ENCODE data around the gene SH3D19.

SH3D19 gene

DNA sequence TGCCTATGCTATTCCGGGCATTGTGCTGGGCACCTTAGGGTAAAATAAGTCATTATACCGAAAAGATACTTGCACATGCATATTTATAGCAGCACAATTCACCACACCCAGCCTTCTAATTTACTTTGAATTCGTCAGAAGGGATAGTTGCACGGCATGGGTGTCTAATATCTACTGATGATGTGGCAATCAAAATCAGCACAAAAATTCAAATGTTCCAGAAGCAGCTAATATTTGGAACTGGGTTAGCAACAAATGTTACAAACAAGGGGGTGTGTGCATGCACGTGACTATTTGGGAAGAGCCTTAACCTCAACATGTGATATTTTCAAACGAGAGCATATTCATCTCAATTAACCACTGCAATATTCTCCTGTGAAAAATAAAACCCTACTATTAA, 128.2 kb downstream of the SH3D19 start:
- DNase-seq (ENCODE audit: low read depth), result no peak

DNA sequence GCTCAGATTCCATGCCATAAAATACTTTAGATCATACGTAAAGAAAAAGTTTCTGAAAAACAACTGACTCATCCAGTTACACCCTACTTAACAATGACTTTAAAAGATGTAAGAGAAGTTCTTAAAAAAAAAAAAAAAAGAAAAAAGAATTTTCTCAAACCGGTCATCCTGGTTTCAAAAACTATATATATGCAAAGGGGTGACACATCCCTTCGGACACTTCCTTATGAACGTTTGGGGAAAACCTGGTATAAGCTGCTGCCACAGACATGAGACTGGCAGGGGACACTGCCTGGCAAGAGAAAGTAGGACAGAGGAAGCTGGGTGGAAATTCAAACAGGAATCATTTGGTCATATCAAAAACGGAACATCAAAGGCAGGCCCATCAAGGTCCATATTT, 129.6 kb downstream of the SH3D19 start:
- no peak for DNase-seq (ENCODE audit: low read depth)

DNA sequence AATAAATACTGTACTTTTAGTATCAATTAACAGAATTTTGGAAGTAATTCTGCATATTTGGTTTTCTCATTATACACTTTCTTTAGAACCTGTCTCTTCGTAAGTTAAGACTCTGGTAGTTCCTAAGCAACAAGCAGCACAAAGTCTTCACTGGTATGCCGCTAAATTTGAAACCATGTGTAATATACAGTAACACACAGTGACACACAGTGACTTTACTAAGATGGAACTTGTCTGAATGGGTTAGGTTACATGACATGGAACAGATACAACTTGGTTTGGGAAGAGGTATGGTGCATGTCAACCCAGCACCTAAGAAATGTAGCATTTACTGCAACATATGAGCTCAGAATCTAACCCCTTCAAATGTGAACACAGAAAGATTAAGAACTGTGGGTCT, 132.0 kb downstream of the SH3D19 start:
- DNase-seq (ENCODE audit: low read depth), result no peak

DNA sequence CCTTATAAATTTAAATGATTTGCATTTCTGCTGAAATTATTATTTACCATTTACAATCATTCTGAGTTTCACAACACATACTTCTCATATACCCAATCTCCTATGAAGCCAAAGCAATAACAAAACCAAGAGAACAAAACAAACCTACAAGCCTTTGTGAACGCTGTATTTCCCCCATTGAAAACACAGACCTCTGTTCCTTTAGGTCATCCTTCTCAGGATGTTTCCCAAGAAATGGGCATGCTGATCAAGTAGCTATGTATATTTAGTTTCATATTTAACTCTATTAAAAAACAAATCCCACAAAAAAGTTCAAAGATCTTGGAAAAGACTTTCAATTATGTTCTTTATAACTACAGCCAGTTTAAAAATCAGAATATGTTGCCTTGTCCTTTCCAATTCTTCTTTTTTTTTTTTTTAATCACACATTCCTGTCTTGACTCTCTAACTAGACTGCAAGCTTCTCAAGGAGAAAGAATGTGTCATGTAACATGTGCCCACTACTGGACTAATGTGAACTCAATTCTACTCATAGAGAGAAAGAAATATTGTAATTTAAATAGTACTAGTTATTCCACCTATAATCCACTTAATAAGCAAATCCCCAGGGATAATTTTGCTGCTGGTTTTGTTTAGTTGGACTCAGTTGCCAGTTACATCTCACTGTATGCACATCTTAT, 132.7 kb downstream of the SH3D19 start:
- DNase-seq (ENCODE audit: low read depth), result no peak

DNA sequence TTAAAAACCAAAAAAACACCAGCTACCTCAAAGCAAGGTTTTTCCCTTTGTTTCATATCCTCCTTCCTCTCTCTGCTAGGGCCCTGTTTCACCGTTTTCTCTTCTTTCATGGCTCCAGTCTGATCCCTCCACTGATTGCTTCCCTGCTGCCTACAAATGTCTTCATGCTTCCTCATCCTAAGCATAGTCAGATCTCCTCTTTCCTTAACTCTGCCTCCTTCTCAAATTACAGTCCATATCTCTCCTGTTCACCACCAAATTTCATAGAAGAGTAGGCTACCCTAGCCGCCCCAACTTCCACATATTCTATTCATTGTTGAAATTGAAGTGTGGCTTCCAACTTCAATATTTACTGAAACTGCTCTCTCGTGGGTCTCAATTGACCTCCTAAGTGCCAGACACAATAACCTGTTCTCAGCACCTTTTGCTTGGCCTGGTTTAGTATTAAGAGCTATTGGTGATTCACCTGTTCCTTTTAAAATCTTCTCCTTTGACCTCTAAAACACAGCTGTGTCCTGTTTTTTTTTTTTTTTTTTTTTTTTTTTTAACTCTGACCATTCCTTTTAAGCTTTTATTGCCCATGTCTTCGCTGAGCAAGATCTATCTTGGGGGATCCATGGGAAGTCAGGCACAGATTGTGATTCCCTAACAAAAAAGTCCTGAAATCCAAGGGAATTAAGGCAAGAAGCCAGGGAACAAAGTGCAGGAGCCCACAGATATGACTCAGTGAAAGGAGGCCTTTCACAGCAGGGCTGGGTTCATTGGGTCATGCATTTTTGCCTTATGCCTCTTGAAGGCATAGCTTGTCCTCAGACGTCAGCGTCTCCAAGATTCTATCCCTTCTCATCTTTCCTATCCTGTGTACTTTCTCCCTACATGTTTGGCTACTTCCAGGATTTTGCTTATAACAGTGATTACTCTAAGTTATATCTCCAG, 140.6 kb downstream of the SH3D19 start:
- DNase-seq (ENCODE audit: low read depth), result no peak

DNA sequence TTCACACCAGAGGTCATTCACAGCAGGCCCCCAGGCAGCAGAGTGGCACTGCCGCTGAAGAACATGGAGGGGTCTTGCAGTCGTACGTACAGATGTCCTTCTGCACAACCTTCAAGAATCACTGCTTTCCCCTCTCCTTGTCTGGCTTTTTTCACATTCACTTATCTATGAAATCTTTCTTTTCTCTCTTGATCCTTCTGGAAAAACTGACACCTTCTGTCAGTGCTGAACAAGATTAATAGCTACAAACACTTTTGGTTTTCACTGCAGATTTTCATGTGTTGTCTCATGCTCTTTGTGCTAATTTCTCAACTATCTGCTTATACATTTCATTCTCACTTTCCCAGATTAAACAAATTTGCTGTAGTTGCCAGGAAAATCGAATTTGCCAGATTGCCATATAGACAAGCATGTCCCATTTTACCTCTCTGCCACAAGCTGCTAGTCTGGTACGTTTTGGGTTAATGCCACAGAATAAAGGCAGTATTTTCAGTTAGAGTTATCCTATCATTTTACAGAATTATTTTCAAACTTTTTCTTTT, 142.9 kb downstream of the SH3D19 start:
- DNase-seq (ENCODE audit: low read depth), result no peak

DNA sequence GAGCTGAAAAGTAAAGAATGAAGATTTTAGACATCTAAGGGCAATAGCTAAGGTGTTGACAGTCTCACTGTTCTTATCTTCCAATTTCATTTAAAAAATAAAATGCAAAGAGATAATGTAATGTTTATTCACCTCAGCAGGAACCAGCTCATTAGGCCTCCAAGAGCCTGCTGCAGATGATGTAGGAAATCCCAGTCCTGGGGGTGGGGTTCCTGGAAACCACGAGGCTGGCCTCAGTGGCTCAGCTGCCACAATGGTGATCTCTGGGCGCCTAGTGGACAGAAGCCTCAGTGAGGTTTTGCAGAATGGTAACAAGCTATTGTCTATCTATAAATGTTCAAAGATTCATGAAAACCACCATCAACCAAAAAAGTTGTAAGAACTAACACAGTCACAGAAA, 148.7 kb downstream of the SH3D19 start:
- DNase-seq (ENCODE audit: low read depth), result no peak

DNA sequence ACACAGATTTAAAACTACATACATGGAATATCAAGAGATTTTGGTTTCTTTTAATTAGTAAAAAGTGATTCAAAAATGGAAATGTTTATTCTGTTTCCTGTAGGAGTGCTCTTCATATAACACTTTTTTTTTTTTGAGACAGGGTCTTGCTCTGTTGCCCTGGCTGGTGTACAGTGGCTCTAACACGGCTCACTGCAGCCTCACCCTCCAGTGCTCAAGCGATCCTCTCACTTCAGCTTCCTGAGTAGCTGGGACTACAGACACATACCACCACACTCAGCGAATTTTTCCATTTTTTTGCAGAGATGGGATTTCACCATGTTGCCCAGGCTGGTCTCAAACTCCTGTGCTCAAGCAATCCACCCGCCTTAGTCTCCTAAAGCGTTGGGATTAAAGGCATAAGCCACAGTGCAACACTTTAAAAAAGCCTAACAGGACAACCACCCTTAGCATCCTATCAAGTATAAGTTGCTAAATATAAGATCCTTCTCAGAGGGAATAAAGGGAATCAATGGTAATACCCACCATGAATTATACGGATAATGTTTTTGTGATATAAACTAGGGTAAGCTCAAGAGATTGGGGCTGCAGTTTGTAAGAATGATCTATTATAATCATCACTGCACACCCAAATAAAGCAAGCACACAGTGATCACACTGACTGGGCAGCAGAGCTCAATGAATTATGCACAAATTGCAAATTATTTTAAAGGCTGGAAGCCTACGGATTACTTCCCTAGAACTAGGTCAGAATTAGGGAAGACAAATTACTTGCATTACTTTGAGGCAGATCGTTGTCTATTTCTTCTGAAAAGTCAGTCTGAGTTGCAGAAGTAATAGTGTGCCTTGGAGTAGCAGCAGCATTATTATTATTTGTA, 149.4 kb downstream of the SH3D19 start:
- DNase-seq (ENCODE audit: low read depth), result no peak

DNA sequence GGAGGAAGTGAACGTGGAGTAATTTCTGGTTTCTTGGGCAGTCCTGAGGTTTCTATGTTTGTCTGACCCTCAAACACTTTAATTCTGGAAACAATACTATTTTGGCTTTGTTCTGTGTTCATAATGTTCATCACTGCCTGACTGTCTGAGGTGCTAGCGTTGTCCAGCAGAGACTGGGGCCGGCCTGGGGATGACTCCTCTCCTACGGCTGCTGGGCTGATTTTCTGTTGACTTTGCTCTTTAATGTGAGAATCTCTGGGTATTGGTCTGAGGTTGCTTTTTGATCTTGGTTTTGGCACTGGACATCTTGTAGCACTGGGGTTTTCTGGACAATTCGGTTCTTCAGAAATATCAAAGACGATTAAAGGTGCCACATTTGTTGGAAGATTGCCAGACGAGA, 150.2 kb downstream of the SH3D19 start:
- no peak for DNase-seq (ENCODE audit: low read depth)

DNA sequence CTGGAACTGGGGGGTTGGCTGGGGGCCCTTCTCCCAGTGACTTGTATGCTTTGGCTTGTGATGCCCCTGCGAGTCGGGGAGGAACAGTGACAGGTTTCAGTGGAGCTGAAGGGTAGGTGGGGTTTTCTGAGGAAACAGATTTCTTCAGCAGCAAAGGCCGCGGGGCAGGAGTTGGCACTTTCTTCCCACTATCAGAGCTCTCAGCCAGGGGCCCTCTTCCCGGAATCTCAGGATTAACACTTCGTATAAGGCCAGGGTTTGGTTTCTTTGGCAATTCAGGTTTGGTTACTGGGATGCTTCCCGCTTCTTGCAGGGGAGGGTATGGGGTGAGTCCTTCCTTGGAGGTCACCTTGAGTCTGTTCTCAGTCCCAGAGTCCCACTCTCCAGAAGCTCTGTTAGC, 150.6 kb downstream of the SH3D19 start:
- no peak for DNase-seq (ENCODE audit: low read depth)

DNA sequence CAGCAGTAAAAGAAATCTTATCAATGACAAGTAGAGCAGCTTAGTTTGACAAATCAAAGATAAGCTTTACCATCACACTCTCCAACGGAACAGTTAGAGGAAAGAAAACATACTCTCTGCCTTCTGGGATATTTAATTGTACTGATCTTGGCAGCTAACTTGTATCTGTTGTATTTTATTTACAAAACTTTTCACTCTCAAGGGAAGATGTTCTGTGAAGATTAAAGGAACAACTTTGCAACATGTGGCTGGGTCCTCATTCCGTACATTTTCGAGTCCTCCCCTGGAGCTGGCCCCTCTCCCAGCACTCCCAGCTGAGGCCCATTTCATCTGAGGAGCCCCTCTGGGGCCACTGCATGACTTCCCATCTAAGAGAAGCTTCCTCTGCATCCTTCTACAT, 151.5 kb downstream of the SH3D19 start:
- DNase-seq (ENCODE audit: low read depth), result no peak

DNA sequence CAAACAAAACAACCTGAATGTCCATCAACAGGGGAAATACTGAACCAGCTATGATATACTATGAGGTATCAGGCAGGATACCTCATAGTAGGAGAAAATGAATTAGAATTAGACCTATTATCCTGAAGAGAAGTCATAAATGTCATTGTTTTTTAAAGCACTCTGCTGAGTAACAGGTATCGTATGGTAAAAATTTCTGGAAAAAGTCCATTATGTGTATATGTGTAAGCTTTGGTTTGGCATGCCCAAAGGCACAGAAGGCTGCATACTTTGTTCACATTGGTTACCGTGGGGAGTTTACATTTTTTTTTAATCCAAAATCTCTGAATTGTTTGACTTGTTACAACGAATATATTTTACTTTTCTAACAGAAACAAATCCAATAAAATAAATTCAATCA, 155.5 kb downstream of the SH3D19 start:
- DNase-seq (ENCODE audit: low read depth), result no peak

DNA sequence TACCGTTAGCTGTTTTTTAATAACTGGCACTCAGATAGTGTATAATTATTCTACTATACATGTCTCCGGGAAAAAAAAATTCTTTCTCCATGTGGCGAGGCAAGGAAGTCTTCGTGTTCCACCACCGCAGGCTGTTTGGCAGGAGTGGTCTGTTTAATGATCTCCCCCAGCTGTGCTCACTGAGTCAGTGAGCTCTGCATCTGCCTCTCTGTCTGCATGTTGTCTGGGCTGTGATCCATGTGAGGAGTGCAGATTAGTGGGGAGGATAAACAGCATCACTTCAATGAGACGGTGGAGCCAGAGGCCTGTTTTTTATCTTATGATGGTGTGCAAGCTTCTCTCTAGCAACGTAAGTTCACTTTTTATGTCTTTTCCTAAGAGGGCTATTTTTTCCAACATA, 156.2 kb downstream of the SH3D19 start:
- no peak for DNase-seq (ENCODE audit: low read depth)

DNA sequence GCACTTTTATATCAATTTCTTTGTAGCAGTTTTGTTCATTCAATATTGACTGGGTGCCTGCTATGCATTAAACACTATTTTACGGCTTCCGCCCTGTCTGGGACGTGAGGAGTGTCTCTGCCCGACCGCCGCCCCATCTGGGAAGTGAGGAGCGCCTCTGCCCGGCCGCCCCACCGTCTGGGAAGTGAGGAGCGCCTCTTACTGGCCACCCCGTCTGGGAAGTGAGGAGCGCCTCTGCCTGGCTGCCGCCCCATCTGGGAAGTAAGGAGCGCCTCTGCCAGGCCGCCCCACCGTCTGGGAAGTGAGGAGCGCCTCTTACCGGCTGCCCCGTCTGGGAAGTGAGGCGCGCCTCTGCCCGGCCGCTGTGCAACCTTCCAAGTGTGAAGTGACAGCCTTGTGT, 157.8 kb downstream of the SH3D19 start:
- DNase-seq (ENCODE audit: low read depth), result no peak

DNA sequence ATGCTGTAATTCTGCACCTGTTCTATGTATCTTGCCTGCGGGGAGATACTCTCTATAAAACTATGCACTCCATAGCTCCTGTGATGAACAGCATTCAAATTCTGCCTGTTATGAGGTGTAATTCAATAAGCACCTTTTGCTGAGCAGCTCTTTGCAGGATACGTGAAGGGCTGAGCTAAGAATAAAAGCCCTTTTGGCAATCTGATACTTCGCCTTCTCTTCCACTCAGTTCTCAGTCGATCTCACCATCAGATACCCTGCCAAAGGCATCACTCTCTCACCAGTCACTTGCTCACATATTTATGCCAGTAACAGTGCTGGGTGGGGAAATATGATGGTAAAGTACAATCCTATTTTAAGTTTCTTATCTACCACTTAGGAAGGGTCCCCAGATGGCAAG, 158.8 kb downstream of the SH3D19 start:
- DNase-seq (ENCODE audit: low read depth), result no peak

DNA sequence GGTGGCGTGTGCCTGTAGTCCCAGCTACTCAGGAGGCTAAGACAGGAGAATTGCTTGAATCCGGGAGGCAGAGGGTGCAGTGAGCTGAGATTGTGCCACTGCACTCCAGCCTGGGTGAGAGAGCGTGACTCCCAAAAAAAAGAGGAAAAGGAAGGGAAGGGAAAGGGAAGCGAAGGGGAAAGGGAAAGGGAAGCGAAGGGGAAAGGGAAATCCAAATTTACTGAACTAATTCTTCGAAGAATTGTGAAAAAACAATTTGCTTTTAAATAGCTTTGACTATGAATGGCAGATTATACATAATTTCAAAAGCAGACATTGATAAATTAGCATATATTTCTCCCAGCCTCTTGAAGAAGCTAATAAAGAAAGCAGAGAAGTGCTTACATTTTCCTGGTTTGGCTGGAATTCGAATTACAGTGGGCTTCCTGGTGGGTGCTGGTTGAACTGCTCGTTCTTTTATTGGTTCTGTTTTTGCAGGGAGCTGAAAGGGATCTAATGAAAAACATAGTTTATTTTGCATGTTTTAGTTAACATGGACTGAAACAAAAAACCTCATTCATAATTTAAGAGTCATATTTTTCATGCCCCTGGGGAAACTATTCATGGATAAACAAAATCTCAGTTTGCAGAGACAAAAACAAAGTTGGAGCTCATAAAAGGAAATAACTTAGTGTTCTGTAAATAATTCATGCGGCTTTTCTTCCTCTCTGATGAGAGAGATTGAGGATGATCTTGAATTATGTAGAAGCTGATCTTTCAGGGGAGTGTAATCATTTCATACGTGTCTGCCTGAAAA, 160.0 kb downstream of the SH3D19 start:
- no peak for DNase-seq (ENCODE audit: low read depth)

DNA sequence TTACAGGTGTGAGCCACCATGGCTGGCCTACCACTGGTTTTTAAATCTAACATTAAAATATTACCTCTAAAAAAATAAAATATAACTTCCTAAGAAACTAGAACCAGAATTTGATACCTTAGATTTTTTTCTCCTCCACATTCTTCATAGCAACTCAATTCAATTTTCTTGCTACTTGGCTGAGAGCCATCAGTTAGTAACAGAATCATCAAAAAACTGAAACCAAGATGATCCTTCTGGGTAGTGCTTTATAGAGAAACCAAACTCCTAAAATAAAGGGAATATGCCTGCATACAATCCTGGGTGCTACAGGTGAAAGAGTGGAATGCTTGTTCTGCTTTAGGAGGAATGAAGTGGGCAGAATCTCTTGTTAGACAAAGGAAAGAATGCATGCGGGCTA, 161.6 kb downstream of the SH3D19 start:
- DNase-seq (ENCODE audit: low read depth), result no peak

DNA sequence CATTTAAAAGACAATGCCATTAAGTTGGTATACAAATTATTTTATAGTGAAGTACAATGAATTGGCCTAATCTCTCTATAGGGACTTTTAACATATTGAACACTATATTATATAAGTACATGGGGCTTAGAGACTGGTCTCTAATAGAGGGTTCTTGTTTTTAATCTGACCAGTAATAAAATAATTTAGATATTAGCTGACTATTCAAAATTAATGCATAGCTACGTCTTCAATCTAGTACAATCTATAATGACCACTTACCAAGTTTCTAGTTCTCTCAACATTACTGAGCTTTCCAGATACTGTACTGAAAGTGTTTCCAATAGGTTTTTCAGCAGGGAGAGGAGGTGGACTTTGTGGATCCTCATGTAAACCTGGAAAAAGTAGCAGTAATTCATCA, 166.4 kb downstream of the SH3D19 start:
- DNase-seq (ENCODE audit: low read depth), result no peak

DNA sequence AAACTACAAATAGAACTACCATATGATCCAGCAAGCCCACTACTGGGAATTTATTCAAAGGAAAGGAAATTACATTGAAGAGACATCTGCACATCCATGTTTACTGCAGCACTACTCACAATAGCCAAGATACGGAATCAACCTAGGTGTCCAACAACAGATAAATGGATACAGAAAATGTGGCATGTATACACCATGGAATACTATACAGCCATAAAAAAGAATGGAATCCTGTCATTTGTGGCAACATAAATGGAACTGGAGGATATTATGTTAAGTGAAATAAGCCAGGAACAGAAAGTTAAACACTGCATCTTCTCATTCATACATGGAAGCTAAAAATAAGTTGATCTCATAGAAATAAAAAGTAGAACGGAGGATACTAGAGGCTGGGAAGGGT, 167.9 kb downstream of the SH3D19 start:
- DNase-seq (ENCODE audit: low read depth), result no peak

DNA sequence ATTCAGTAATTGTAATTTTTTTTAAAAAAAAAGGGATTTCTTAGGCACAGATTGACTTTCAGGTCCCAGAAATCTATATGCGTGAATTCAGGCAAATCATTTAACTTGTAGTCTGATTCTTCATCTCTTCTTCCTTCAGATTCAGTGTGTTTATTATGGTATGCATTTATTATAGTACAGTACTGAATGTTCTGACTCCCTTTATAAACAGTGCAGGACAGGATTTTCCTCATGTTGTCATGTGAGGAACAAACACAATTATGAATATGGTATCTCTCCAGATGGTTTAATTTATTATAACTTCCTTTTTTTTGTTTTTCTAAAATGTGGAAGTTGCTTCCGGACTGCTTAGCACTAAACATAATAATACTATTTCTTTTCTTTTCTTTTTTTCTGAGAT, 171.8 kb downstream of the SH3D19 start:
- DNase-seq (ENCODE audit: low read depth), result no peak

DNA sequence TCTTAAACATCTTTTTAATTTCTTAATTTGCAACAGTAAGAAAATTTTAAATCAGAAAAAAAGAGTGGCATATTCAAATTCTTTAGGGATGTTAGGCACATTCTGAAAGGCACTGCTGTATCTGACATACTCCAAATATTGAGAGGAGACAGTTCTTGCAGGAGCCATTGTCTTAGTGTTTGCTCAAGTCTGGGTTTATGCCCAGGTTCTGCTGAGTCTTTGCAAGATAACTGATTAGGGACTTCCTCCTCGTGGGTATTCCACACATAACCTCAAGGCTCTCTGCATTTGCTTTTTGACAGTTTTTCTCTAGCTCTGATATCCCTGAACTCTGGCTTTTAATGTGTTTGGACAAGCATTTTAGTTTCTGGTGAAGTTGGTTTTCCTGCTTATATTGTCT, 173.4 kb downstream of the SH3D19 start:
- no peak for DNase-seq (ENCODE audit: low read depth)

Measured in stimulated activated CD8-positive, alpha-beta memory T cell treated with anti-CD3 and anti-CD28 coated beads, Interleukin-15, amount 100 ng/mL, for 24 hours (primary cell).